DMS53 (cell line): Measurements from ENCODE around the gene ATPAF1.
"Not testable (repeated sequence)": the region's sequence is repeated elsewhere in the genome, so short reads cannot be mapped to it uniquely, and the experiment has no call there.

Source experiments
- DNase-seq: peaks from one replicate; lab custom pipeline; 2025; lab: John Stamatoyannopoulos, UW

The ATPAF1 gene

GRCh38 chr1:46667782-46668760, at the start of gene ATPAF1:
Gene ATPAF1 (minus strand): TSS chr1:46668364. CDS start chr1:46668322, 42 bp downstream.
- DNase-seq: peak; percentile 97

- DNase-seq: no peak
These were observed 49.5 kb upstream of the ATPAF1 start for GRCh38 chr1:46717654-46718053.

DNA sequence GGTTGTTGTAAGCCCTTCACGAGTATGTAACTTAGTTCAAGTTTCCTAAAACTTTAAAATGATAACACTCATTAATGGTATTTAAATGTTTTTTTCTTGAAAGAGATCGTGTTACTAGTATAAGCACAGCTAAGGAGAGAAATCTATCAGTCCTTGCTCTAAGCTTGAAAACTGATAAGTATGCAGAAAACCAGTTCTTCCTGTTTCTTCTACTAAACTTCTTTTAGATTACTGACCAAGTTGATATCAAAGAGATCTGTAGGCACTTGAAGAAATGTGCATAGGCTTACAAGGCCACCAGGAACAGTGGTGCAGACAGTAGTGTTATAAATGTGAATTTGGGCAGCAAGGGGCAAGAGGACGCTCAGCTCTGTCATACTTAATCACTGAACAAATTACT, 46.8 kb upstream of the ATPAF1 start:
- DNase-seq: peak; percentile 36

- DNase-seq: no peak
These were observed 40.0 kb upstream of the ATPAF1 start for GRCh38 chr1:46708121-46708520.

GRCh38 chr1:46705408-46705807, 37.2 kb upstream of the ATPAF1 start:
- peak; percentile 37 for DNase-seq

GRCh38 chr1:46703927-46704641, 35.9 kb upstream of the ATPAF1 start:
- DNase-seq: no peak

GRCh38 chr1:46699666-46700065, 31.5 kb upstream of the ATPAF1 start:
- DNase-seq: no peak

DNA sequence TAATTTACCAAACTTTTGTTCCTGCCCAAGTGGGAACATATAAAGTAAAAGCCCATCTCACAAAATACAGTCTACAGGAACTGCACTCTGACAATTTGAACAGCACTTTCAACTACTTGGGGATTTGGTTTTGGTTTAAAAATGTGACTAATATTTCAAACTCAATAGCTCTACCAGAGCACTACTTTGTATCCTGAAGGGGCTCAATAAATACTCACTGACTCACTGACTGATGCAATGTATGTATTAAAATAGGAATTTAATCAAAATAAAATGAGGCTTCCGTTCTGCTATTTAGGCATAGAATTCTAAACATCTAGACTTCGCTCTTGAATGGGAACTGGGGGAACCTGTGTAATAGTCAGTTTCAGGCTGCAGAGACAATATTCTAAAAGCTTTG, 28.9 kb upstream of the ATPAF1 start:
- no peak for DNase-seq

- not testable (repeated sequence) for DNase-seq
These were observed 26.5 kb upstream of the ATPAF1 start for GRCh38 chr1:46694676-46695075.

DNA sequence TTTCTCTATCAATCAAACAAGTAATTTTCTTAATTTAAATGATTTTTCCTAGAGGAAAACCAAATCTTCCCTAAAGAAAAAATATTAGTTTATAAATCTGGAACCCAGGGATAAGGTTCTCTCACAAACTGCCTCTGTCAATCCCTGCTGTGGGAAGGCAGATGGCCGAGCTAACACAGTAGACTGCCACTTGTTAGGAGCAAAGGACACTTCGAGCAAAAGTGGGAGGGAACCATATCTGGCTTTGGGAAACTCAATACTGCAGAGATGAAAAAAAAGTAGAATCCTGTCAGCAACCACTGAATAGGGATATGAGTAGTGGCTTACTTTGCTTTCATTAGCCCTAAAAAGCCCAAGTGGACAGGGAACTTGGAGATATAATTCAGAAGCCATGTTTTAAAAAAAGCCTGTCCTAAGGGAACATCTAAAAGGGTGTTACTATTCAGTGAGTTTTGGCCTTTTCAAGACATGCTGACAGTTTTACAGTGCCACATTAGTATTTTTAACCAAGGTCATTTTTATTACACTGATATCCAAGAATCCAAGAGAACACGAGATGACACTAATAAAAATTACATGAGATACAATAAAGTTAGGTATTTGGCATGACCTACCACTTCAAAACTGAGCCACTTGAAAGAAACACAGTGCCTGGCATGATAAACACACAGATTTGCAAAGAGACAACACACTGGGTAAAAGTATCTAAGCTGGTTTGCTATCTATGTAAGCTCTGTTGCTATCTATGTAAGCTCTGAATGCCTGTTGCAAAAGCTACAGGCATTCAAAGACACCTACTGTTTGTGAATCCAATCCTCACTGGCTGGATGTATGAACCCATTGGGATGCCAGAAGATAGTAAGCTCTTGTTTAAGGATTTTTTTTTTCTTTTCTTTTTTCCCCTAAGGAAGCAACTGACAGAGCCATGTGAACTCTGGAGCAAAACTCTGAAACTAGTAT, 24.9 kb upstream of the ATPAF1 start:
- DNase-seq: no peak

DNA sequence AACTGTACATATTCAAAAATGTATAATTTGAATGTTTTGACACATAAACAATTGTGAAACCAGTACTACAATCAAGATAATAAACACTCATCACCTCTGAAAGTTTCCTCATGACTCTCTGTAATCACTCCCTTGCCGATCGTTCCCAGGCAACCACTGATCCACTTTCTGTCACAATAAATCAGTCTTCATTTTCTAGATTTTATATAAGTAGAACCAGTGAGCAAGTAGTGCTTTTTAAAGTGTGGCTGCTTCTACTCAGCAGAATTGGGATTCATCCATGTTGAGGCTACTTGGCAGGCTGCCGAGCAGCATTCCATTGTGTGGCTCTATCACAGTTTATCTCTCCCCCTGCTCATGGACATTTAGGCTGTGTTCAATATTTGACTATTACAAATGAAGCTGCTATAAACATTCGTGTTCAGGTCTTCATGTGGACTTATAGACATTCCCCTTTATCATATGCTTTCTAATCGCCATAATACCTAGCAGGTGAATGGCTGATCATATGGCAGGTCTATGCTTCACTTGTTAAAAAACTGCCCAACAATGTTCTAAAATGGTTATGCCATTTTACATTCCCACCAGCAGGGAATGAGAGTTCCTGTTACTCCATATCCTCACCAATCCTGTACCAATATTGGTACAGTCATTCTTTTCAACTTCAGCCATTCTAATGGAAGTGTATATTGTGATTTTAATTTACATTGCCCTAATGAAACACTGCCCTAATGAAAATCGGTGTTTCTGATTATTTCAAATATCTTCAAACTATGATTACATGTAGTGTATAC, 24.0 kb upstream of the ATPAF1 start:
- DNase-seq: no peak

DNA sequence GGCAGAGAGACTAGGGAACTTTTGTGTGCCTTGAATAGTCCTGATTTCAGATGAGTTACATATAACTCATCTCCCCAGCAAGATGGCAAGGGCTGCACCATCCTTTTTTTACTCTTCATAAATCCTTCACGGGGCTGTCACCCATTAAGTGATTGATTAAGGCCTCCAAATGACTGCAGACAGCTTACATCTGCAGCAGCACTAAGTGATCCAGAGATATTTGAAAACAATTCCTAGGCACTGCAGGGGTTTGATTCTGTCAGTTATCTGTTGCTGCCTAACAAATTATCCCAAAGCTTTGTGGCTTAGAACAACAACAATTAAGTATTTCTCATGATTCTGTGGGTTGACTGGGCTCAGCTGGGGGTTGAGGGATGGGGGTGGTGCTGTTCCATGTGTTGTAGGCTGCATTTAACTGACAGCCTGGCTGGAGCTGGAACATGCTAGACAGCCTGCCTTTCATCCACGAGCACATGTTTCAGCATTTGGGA, 22.8 kb upstream of the ATPAF1 start:
- DNase-seq: no peak

DNA sequence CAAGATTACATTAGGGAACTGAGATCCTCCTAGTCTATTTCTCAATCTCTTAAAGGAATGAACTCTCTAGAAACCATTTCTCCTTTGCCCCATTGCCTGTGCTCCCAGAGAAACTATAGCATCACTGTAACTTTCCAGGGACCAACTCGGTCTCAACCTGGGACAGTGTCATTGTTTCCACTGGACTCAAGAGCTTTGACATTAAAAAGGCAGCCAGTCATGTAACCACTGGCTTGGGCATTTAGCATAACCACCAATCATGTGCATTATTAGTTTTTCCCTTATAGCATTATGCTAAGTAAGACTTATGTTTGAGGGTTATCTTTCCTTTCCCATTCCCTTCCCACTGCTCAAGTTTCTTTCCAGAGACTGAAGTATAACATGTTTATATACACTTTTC, 21.7 kb upstream of the ATPAF1 start:
- DNase-seq: no peak

DNA sequence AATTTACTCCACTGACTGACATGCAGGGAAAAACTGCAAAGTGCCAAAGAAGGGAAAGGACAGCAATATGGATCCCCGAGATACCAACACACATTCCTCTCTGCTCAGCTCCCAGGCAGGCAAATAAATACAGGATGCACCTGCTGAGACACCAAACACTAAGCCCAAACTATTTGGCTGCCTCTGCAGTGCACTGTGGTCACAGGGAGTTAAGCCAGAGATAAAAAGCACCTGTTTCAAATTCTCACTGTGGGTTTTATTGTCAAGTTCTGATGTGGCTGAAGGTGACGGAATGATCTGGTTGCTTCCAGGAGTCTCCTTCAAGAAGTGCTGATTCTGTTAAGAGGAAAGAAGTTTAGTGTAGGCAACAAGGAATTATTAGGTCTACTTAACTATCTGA, 21.2 kb upstream of the ATPAF1 start:
- no peak for DNase-seq

DNA sequence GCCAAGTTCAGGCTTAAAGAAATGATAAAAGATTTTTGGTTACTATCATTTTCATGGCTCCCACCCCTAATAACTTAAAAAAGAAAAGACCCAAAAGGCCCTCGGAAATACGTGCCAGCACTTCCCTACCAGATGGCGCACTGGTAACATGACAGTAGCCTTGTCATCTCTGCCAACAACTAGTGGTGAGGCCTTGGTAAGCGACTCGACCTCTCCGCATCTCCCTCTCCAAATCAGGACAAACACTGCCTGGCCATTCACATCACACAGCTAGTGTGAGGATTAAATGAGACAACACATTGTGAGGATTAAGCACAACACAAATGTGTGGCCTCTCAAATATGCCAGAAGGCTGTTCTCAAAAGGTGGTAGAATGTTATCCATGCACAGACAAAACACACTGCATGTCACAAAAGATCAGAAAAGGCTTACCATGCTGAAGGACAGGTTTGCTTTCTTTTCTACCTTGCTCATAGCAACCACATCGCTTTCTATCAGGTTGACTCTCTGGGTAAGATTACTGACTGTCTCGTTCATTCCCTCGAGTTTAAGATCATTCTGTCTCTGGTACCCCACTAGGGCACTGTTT, 19.9 kb upstream of the ATPAF1 start:
- DNase-seq: no peak

DNA sequence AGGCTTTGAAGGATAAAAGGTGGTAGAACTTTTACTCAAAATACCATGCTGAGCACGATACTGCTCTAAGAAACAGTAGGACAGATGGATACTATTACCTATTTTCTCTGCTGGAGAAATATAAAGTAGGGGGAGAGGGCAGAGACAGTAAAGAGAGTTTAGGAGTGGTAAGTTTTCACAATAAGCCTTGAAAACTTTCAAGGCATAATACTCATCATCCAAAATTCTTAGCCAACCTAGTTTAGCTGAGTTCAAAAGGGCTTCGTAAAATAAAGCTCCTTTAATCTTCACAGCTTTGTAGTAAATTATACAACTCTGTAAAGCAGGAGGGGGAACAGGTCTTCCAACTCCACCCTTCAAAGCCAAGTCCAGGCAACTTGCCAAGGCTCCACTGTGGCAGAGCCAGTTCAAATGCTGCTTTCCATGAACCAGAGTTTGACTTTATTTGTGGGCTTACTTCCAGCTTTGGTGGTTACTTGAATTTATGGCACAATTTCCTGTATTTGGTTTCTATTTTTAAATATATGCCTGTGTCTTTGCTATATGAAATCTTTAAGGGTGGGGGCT, 19.0 kb upstream of the ATPAF1 start:
- DNase-seq: peak; percentile 29

GRCh38 chr1:46686255-46686654, 18.1 kb upstream of the ATPAF1 start:
- no peak for DNase-seq

GRCh38 chr1:46684670-46685069, 16.5 kb upstream of the ATPAF1 start:
- no peak for DNase-seq

GRCh38 chr1:46682064-46682463, 13.9 kb upstream of the ATPAF1 start:
- peak; percentile 59 for DNase-seq
